ENCODE results near the gene PSMB8.

The PSMB8 gene

GRCh38 chr6:32792901-32793435, 50.9 kb downstream of the PSMB8 start:
- no peak overlapping the region for H3K27ac Mint-ChIP-seq
- TF ChIP-seq CTCF (IDR thresholded peaks at IDR 0.05), result no peak
- no peak for DNase-seq
- no peaks in the 10 kb centered on the region for H3K36me3 Mint-ChIP-seq (ENCODE audit: low read depth)
- peaks cover 56% of the 10 kb centered on the region for H3K27me3 Mint-ChIP-seq (ENCODE audit: low read depth, poor library complexity)
- no peaks in the 10 kb centered on the region for H3K9me3 Mint-ChIP-seq
- H3K4me1 Mint-ChIP-seq, result peaks cover 5% of the 10 kb centered on the region
- H3K4me3 Mint-ChIP-seq, result no peak overlapping the region
